Hepatocyte (in vitro differentiated cells): ENCODE results near the gene KSR1.

Source experiments
- EZH2 ChIP-seq: fragments of 200-600 bp; sonication (generic); IDR thresholded peaks from 2 replicates; pipeline ENCODE4 v1.6.1; 2016; ENCODE audit warnings: antibody characterized with exemption, mild to moderate bottlenecking, borderline replicate concordance
- TF ChIP-seq, protein P1 (sequence below): fragments of 200-600 bp; sonication (generic); IDR thresholded peaks from 2 replicates; pipeline ENCODE4 v1.5.1; 2016; ENCODE audit warnings: antibody characterized with exemption, mild to moderate bottlenecking; ENCODE audit not compliant: poor library complexity

DNA sequence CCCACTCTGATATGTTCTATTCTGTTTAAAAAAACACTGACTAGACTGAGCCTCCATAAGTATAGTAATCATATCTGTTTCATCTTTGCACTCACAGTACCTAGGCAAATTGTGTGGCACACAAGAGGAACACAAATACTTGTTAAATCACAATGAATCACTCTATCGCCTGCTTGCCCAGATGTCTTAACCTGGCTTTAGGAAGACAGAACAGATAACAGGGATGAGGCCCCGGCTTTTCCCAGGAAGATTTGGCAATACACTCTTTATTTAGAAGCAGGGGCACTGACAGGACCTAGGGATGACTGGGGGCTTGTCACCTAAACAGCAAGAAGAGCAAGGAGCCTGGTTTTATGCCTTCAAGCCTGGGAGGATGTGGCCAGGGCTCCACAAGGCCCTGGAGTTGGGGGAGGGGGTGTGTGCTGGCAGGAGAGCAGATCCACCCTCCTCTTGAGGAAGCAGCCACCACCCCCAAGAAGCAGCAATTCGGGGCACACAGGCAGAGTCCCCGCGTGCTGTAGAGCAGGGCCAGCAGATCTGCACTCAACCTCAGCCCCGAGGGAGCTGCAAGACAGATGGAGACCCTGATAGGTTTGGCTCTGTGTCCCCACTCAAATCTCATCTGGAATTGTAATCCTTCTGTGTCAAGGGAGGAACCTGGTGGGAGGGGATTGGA is 41.0 kb upstream of the KSR1 start:
- TF ChIP-seq, protein P1, sequence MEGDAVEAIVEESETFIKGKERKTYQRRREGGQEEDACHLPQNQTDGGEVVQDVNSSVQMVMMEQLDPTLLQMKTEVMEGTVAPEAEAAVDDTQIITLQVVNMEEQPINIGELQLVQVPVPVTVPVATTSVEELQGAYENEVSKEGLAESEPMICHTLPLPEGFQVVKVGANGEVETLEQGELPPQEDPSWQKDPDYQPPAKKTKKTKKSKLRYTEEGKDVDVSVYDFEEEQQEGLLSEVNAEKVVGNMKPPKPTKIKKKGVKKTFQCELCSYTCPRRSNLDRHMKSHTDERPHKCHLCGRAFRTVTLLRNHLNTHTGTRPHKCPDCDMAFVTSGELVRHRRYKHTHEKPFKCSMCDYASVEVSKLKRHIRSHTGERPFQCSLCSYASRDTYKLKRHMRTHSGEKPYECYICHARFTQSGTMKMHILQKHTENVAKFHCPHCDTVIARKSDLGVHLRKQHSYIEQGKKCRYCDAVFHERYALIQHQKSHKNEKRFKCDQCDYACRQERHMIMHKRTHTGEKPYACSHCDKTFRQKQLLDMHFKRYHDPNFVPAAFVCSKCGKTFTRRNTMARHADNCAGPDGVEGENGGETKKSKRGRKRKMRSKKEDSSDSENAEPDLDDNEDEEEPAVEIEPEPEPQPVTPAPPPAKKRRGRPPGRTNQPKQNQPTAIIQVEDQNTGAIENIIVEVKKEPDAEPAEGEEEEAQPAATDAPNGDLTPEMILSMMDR, result no peak
- TF ChIP-seq EZH2, result no peak
